Keratinocyte (primary cell): Measurements from ENCODE around the gene SENP1.

Experiments
- EZH2 ChIP-seq: IDR thresholded peaks from one replicate; pipeline ENCODE4 v1.6.1; 2012; ENCODE audit warnings: inconsistent platforms, mild to moderate bottlenecking, low read length, moderate library complexity
- TF ChIP-seq, protein P1 (sequence below), 3 experiments: IDR thresholded peaks in 1 of 3; conservative IDR thresholded peaks in 1 of 3; optimal IDR thresholded peaks in 1 of 3; 2 replicates in 2 of 3; 3 replicates in 1 of 3; pipeline versions ENCODE3 to v1.5.1; 2011; ENCODE audit warnings: low read length in 3 of 3, mild to moderate bottlenecking in 3 of 3, moderate library complexity in 2 of 3, control low read depth in 1 of 3, inconsistent platforms in 1 of 3; ENCODE audit not compliant: insufficient read depth in 2 of 3; ENCODE audit errors: extremely low read depth in 1 of 3

DNA sequence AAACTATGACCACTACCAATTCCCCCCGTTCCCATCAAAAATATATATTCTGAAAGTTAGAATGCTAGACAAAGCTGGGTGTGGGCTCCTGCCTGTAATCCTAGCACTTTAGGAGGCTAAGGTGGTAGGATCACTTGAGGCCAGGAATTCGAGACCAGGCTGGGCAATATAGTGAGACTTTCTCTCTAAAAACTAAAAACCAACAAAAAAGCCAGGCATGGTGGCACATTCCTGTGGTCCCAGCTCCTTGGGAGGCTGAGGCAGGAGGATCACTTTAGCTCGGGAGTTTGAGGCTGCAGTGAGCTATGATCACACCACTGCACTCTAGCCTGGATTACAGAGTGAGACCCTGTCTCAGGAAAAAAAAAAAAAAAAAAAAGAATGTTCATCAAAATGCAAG lies 52.8 kb downstream of the SENP1 start:
- TF ChIP-seq, protein P1, sequence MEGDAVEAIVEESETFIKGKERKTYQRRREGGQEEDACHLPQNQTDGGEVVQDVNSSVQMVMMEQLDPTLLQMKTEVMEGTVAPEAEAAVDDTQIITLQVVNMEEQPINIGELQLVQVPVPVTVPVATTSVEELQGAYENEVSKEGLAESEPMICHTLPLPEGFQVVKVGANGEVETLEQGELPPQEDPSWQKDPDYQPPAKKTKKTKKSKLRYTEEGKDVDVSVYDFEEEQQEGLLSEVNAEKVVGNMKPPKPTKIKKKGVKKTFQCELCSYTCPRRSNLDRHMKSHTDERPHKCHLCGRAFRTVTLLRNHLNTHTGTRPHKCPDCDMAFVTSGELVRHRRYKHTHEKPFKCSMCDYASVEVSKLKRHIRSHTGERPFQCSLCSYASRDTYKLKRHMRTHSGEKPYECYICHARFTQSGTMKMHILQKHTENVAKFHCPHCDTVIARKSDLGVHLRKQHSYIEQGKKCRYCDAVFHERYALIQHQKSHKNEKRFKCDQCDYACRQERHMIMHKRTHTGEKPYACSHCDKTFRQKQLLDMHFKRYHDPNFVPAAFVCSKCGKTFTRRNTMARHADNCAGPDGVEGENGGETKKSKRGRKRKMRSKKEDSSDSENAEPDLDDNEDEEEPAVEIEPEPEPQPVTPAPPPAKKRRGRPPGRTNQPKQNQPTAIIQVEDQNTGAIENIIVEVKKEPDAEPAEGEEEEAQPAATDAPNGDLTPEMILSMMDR (optimal IDR thresholded peaks at IDR 0.05 in 1 of 3, IDR thresholded peaks at IDR 0.05 in 1 of 3, conservative IDR thresholded peaks at IDR 0.05 in 1 of 3; ENCODE audit: extremely low read depth in 1 of 3, insufficient read depth in 2 of 3, low read length in 3 of 3): no peak
- no peak for TF ChIP-seq EZH2
